HepG2 (cell line): ENCODE measurements around the gene TENT5A. TPM values are rescaled to one million over a fixed set of nuclear protein-coding genes. Genes with fewer than 3 reads are reported as not detected.

Experiments used
- ATAC-seq: fragments of 200-7000 bp; cut with Tn5 transposase; 3 replicates; pipeline ENCODE4 v1.9.1; 2020; ENCODE audit warnings: mild to moderate bottlenecking, moderate library complexity
- BruUV-seq: library from RNA; stranded (reverse); fragments of 400-500 nt; replicated peaks from 2 replicates; lab custom pipeline; 2021; lab: Mats Ljungman, UMichigan
- CTCF ChIA-PET: fragments of 300-600 bp; formaldehyde crosslinking; extraction: SDS; loops from one replicate; lab custom pipeline; 2021; ENCODE audit warnings: low total read pairs, inconsistent platforms, low intra/inter-chr PET ratio; lab: Yijun Ruan, JAX
- POLR2A ChIA-PET: fragments of 350-600 bp; sonication (Branson Sonifier 250); formaldehyde crosslinking; loops from one replicate; lab custom pipeline; 2020; ENCODE audit warnings: antibody characterized with exemption, inconsistent platforms; lab: Yijun Ruan, JAX
- DNase-seq: peaks from one replicate; pipeline ENCODE4 v3.0.0-alpha.2; 2015; ENCODE audit warnings: low spot score
- FAIRE-seq: peaks from 3 replicates; lab custom pipeline; 2011; peaks lifted over from hg19 to GRCh38; lab: Jason Lieb, UNC
- H2AFZ ChIP-seq: one replicate; pipeline ENCODE4 v1.6.1; 2011; ENCODE audit warnings: low read length, inconsistent platforms
- H3K27ac ChIP-seq: fragments of 300-600 bp; 3 replicates; pipeline ENCODE4 v1.8.0; 2011; ENCODE audit warnings: mixed run types, mild to moderate bottlenecking, mixed read lengths, low read length, inconsistent platforms; ENCODE audit not compliant: insufficient read depth; ENCODE audit errors: extremely low read length
- H3K27me3 ChIP-seq, 2 experiments: fragments of 200-600 bp in 1 of 2; 2 replicates in 1 of 2; 3 replicates in 1 of 2; pipeline versions ENCODE4 v1.6.0 to v1.8.0; 2011; ENCODE audit warnings: low read length in 2 of 2, mild to moderate bottlenecking in 2 of 2, moderate library complexity in 2 of 2, inconsistent platforms in 1 of 2; ENCODE audit not compliant: insufficient read depth in 2 of 2, control insufficient read depth in 1 of 2
- H3K36me3 ChIP-seq, 2 experiments: fragments of 200-600 bp in 1 of 2; replicated peaks in 1 of 2; 2 replicates in 1 of 2; 3 replicates in 1 of 2; pipeline versions ENCODE4 v1.5.1 to v1.8.0; 2011; ENCODE audit warnings: low read length in 2 of 2, inconsistent platforms in 1 of 2; ENCODE audit not compliant: insufficient read depth in 2 of 2, control insufficient read depth in 1 of 2
- H3K4me1 ChIP-seq: 2 replicates; pipeline ENCODE4 v1.5.1; 2012; ENCODE audit warnings: low read length, inconsistent platforms; ENCODE audit not compliant: insufficient read depth
- H3K4me2 ChIP-seq: 2 replicates; pipeline ENCODE4 v1.6.0; 2011; ENCODE audit warnings: low read depth, low read length, inconsistent platforms
- H3K4me3 ChIP-seq, 3 experiments: fragments of 200-600 bp in 1 of 3; sonication (generic), shearing (Covaris generic) in 1 of 3; replicated peaks in 1 of 3; 2 replicates each; pipeline ENCODE4 v1.5.1; 2011 to 2016; ENCODE audit warnings: low read length in 3 of 3, inconsistent platforms in 2 of 3, low read depth in 2 of 3, mild to moderate bottlenecking in 2 of 3, control low read depth in 1 of 3, mixed read lengths in 1 of 3; ENCODE audit not compliant: insufficient read depth in 1 of 3
- H3K79me2 ChIP-seq: one replicate; pipeline ENCODE4 v1.6.1; 2011; ENCODE audit warnings: low read length, inconsistent platforms; ENCODE audit not compliant: insufficient read depth
- H3K9ac ChIP-seq: 2 replicates; pipeline ENCODE4 v1.6.0; 2011; ENCODE audit warnings: mild to moderate bottlenecking, low read depth, low read length, inconsistent platforms; ENCODE audit not compliant: insufficient read depth
- H3K9me3 ChIP-seq: 2 replicates; pipeline ENCODE4 v1.5.1; 2012; ENCODE audit warnings: mild to moderate bottlenecking, low read length
- H4K20me1 ChIP-seq: 2 replicates; pipeline ENCODE4 v1.6.0; 2011; ENCODE audit warnings: inconsistent platforms, mild to moderate bottlenecking, low read length, moderate library complexity; ENCODE audit not compliant: insufficient read depth
- GFI1 ChIP-seq: sonication (generic); formaldehyde crosslinking; IDR thresholded peaks from 2 replicates; pipeline ENCODE4 v1.5.0; 2020; ENCODE audit warnings: missing genetic modification reagents, mild to moderate bottlenecking, borderline replicate concordance
- NFE2L2 ChIP-seq: fragments of 150-350 bp; IDR thresholded peaks from 2 replicates; pipeline ENCODE4 v1.6.1; 2014; ENCODE audit warnings: low read length
- SP4 ChIP-seq: sonication (generic); formaldehyde crosslinking; IDR thresholded peaks from 2 replicates; pipeline ENCODE4 v1.8.1; 2023; ENCODE audit warnings: mild to moderate bottlenecking, missing genetic modification reagents
- STAG1 ChIP-seq: sonication (generic); formaldehyde crosslinking; IDR thresholded peaks from 2 replicates; pipeline ENCODE4 v1.4.0; 2020; ENCODE audit warnings: missing genetic modification reagents
- ZFAT ChIP-seq: sonication (generic); formaldehyde crosslinking; conservative IDR thresholded peaks from 2 replicates; pipeline ENCODE4 v1.8.1; 2023; ENCODE audit warnings: missing genetic modification reagents, inconsistent platforms
- ZNF562 ChIP-seq: sonication (generic); formaldehyde crosslinking; IDR thresholded peaks from 2 replicates; pipeline ENCODE4 v1.8.0; 2022; ENCODE audit warnings: missing genetic modification reagents, borderline replicate concordance
- ZNF564 ChIP-seq: sonication (generic); formaldehyde crosslinking; IDR thresholded peaks from 2 replicates; pipeline ENCODE4 v1.8.1; 2023; ENCODE audit warnings: mild to moderate bottlenecking, missing genetic modification reagents
- ZNF7 ChIP-seq: IDR thresholded peaks from 2 replicates; pipeline ENCODE4 v1.6.1; 2016; ENCODE audit warnings: missing biosample characterization, missing genetic modification reagents
- WGBS: methylation state at CpG from one replicate; pipeline ENCODE4 v1.1.6; 2017; ENCODE audit warnings: low lambda C conversion rate; 5-methylcytosine and 5-hydroxymethylcytosine counted together
- in situ Hi-C: cut with HindIII; loops from 2 replicates; pipeline ENCODE4 v1.10.0; 2017; ENCODE audit warnings: low pct_unique_long_range_greater_than_20kb; ENCODE audit not compliant: extremely low pct_ligation_motif_present
- intact Hi-C: fragments of 100-400 bp; cut with micrococcal nuclease; formaldehyde crosslinking; loops from one replicate; pipeline ENCODE4 v1.10.0; 2022; ENCODE audit not compliant: unreplicated experiment
- polyA plus RNA-seq, 8 experiments: library from polyadenylated mRNA; depleted of rRNA in 3 of 8; stranded (reverse) in 7 of 8; unstranded in 1 of 8; fragments of >200 nt; fragmentation: Illumina TruSeq in 4 of 8; extraction: Trizol in 4 of 8; gene quantifications; 2 replicates each; pipeline versions ENCODE4 v1.2.1 to v1.2.3, GENCODE V29; 2011 to 2016; ENCODE audit warnings: low read depth in 4 of 8, missing spikeins in 1 of 8, mixed read lengths in 1 of 8; ENCODE audit not compliant: insufficient read depth in 1 of 8
- total RNA-seq, 5 experiments: library from RNA; depleted of rRNA; stranded (reverse); fragments of >200 nt; fragmentation: Illumina TruSeq; extraction: Trizol; gene quantifications; 2 replicates each; pipeline ENCODE4 v1.2.3, GENCODE V29; 2016; ENCODE audit warnings: low read depth in 1 of 5
- TF ChIP-seq, protein P1 (sequence below): sonication (generic); formaldehyde crosslinking; IDR thresholded peaks from 2 replicates; pipeline ENCODE4 v1.5.0; 2020; ENCODE audit warnings: mild to moderate bottlenecking, missing genetic modification reagents, borderline replicate concordance
- TF ChIP-seq, protein P2 (sequence below): sonication (generic); formaldehyde crosslinking; IDR thresholded peaks from 2 replicates; pipeline ENCODE4 v1.4.0; 2020; ENCODE audit warnings: missing genetic modification reagents

TENT5A gene
- total and polyA plus RNA-seq, 2 of the 13 experiments (the other 11 are each of a cell fraction or from before 2014, with no cell fraction given) = 8.0 to 13.8 TPM

- TF ChIP-seq, protein P1, sequence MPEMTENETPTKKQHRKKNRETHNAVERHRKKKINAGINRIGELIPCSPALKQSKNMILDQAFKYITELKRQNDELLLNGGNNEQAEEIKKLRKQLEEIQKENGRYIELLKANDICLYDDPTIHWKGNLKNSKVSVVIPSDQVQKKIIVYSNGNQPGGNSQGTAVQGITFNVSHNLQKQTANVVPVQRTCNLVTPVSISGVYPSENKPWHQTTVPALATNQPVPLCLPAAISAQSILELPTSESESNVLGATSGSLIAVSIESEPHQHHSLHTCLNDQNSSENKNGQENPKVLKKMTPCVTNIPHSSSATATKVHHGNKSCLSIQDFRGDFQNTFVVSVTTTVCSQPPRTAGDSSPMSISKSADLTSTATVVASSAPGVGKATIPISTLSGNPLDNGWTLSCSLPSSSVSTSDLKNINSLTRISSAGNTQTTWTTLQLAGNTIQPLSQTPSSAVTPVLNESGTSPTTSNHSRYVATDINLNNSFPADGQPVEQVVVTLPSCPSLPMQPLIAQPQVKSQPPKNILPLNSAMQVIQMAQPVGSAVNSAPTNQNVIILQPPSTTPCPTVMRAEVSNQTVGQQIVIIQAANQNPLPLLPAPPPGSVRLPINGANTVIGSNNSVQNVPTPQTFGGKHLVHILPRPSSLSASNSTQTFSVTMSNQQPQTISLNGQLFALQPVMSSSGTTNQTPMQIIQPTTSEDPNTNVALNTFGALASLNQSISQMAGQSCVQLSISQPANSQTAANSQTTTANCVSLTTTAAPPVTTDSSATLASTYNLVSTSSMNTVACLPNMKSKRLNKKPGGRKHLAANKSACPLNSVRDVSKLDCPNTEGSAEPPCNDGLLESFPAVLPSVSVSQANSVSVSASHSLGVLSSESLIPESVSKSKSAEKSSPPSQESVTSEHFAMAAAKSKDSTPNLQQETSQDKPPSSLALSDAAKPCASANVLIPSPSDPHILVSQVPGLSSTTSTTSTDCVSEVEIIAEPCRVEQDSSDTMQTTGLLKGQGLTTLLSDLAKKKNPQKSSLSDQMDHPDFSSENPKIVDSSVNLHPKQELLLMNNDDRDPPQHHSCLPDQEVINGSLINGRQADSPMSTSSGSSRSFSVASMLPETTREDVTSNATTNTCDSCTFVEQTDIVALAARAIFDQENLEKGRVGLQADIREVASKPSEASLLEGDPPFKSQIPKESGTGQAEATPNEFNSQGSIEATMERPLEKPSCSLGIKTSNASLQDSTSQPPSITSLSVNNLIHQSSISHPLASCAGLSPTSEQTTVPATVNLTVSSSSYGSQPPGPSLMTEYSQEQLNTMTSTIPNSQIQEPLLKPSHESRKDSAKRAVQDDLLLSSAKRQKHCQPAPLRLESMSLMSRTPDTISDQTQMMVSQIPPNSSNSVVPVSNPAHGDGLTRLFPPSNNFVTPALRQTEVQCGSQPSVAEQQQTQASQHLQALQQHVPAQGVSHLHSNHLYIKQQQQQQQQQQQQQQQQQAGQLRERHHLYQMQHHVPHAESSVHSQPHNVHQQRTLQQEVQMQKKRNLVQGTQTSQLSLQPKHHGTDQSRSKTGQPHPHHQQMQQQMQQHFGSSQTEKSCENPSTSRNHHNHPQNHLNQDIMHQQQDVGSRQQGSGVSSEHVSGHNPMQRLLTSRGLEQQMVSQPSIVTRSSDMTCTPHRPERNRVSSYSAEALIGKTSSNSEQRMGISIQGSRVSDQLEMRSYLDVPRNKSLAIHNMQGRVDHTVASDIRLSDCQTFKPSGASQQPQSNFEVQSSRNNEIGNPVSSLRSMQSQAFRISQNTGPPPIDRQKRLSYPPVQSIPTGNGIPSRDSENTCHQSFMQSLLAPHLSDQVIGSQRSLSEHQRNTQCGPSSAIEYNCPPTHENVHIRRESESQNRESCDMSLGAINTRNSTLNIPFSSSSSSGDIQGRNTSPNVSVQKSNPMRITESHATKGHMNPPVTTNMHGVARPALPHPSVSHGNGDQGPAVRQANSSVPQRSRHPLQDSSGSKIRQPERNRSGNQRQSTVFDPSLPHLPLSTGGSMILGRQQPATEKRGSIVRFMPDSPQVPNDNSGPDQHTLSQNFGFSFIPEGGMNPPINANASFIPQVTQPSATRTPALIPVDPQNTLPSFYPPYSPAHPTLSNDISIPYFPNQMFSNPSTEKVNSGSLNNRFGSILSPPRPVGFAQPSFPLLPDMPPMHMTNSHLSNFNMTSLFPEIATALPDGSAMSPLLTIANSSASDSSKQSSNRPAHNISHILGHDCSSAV (CRISPR knock-in tag) = no peak
- TF ChIP-seq STAG1 (CRISPR knock-in tag) (peak; percentile 80), ZFAT (CRISPR knock-in tag) (no peak), NFE2L2 (no peak)
Observed at GRCh38 chr6:81734081-81734480, 18.4 kb downstream of the TENT5A start (continued).

- no TSS peak for BruUV-seq
- no peak overlapping the region for H2AFZ ChIP-seq
- ATAC-seq (no peak), DNase-seq (no peak), FAIRE-seq (no peak)
- no peak overlapping the region for H3K27ac ChIP-seq
- no peaks in the 10 kb centered on the region for H3K9me3 ChIP-seq
- no peak overlapping the region for H3K9ac ChIP-seq
- in situ Hi-C loops = no loop called here
- no peak overlapping the region for H3K4me3 ChIP-seq
- no peaks in the 10 kb centered on the region for H4K20me1 ChIP-seq
- ChIA-PET CTCF (no interaction called here), POLR2A (no interaction called here)
- WGBS = 69% methylated on average over 1 of the region's 1 CpG
- H3K4me2 ChIP-seq = no peak overlapping the region
- no peaks in the 10 kb centered on the region for H3K36me3 ChIP-seq
- no peaks in the 10 kb centered on the region for H3K4me1 ChIP-seq
- no peaks in the 10 kb centered on the region for H3K79me2 ChIP-seq
- intact Hi-C loops = no loop called here
- no peaks in the 10 kb centered on the region for H3K27me3 ChIP-seq
- no peak for TF ChIP-seq ZNF562 (CRISPR knock-in tag)
- TF ChIP-seq GFI1 (CRISPR knock-in tag) = no peak
- TF ChIP-seq, protein P2, sequence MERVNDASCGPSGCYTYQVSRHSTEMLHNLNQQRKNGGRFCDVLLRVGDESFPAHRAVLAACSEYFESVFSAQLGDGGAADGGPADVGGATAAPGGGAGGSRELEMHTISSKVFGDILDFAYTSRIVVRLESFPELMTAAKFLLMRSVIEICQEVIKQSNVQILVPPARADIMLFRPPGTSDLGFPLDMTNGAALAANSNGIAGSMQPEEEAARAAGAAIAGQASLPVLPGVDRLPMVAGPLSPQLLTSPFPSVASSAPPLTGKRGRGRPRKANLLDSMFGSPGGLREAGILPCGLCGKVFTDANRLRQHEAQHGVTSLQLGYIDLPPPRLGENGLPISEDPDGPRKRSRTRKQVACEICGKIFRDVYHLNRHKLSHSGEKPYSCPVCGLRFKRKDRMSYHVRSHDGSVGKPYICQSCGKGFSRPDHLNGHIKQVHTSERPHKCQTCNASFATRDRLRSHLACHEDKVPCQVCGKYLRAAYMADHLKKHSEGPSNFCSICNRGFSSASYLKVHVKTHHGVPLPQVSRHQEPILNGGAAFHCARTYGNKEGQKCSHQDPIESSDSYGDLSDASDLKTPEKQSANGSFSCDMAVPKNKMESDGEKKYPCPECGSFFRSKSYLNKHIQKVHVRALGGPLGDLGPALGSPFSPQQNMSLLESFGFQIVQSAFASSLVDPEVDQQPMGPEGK = no peak
- no peak for TF ChIP-seq ZNF7 (CRISPR knock-in tag)
- TF ChIP-seq ZNF564 (CRISPR knock-in tag) = no peak
- no peak for TF ChIP-seq SP4
Observed at GRCh38 chr6:81731814-81732213, 20.7 kb downstream of the TENT5A start.
